Measurements from ENCODE around the gene TOGARAM2. TPM values are rescaled to one million over a fixed set of nuclear protein-coding genes. Genes with fewer than 3 reads are reported as not detected.
A peak's percentile ranks its signal among the peaks of the same experiment; 100 is the strongest.

Gene TOGARAM2
- total RNA-seq, 1 donor from 2014 or later = 0.35 TPM

GRCh38 chr2:29064746-29065067 is 83.6 kb downstream of the TOGARAM2 start:
- H3K27me3 Mint-ChIP-seq (ENCODE audit: low read depth) = no peaks in the 10 kb centered on the region
- no peak overlapping the region for H3K4me3 Mint-ChIP-seq
- H3K36me3 Mint-ChIP-seq (ENCODE audit: low read depth) = no peaks in the 10 kb centered on the region
- TF ChIP-seq CTCF (conservative IDR thresholded peaks at IDR 0.05) = no peak
- H3K9me3 Mint-ChIP-seq = no peaks in the 10 kb centered on the region
- peaks cover 35% of the 10 kb centered on the region for H3K4me1 Mint-ChIP-seq
- H3K27ac Mint-ChIP-seq (ENCODE audit: unreplicated experiment) = no peak overlapping the region
- no peak for DNase-seq (ENCODE audit: low read depth, low spot score)

GRCh38 chr2:29065068-29065811 is 84.1 kb downstream of the TOGARAM2 start:
- no peak for DNase-seq (ENCODE audit: low read depth, low spot score)
- peaks cover 30% of the 10 kb centered on the region for H3K4me1 Mint-ChIP-seq
- H3K27me3 Mint-ChIP-seq (ENCODE audit: low read depth) = no peaks in the 10 kb centered on the region
- H3K9me3 Mint-ChIP-seq = no peaks in the 10 kb centered on the region
- H3K36me3 Mint-ChIP-seq (ENCODE audit: low read depth) = no peaks in the 10 kb centered on the region
- no peak for TF ChIP-seq CTCF (conservative IDR thresholded peaks at IDR 0.05)
- no peak overlapping the region for H3K4me3 Mint-ChIP-seq
- peak overlapping the region; percentile 43 for H3K27ac Mint-ChIP-seq (ENCODE audit: unreplicated experiment)

GRCh38 chr2:29066271-29066860 is 85.3 kb downstream of the TOGARAM2 start:
- Mint-ChIP-seq H3K27me3 (ENCODE audit: low read depth) (no peaks in the 10 kb centered on the region), H3K36me3 (ENCODE audit: low read depth) (no peaks in the 10 kb centered on the region), H3K9me3 (no peaks in the 10 kb centered on the region), H3K27ac (ENCODE audit: unreplicated experiment) (no peak overlapping the region), H3K4me3 (no peak overlapping the region), H3K4me1 (peaks cover 24% of the 10 kb centered on the region)
- DNase-seq (ENCODE audit: low read depth, low spot score) = no peak
- no peak for TF ChIP-seq CTCF (conservative IDR thresholded peaks at IDR 0.05)

GRCh38 chr2:29066997-29067605 is 86.0 kb downstream of the TOGARAM2 start:
- TF ChIP-seq CTCF (conservative IDR thresholded peaks at IDR 0.05) = no peak
- Mint-ChIP-seq H3K9me3 (no peaks in the 10 kb centered on the region), H3K4me1 (peaks cover 21% of the 10 kb centered on the region), H3K27me3 (ENCODE audit: low read depth) (no peaks in the 10 kb centered on the region), H3K36me3 (ENCODE audit: low read depth) (no peaks in the 10 kb centered on the region), H3K27ac (ENCODE audit: unreplicated experiment) (no peak overlapping the region), H3K4me3 (no peak overlapping the region)
- no peak for DNase-seq (ENCODE audit: low read depth, low spot score)

GRCh38 chr2:29068513-29068912 is 87.4 kb downstream of the TOGARAM2 start:
- Mint-ChIP-seq H3K27ac (ENCODE audit: unreplicated experiment) (no peak overlapping the region), H3K4me1 (peaks cover 17% of the 10 kb centered on the region), H3K4me3 (no peak overlapping the region), H3K27me3 (ENCODE audit: low read depth) (no peaks in the 10 kb centered on the region), H3K9me3 (no peaks in the 10 kb centered on the region), H3K36me3 (ENCODE audit: low read depth) (no peaks in the 10 kb centered on the region)
- DNase-seq (ENCODE audit: low read depth, low spot score) = no peak
- no peak for TF ChIP-seq CTCF (conservative IDR thresholded peaks at IDR 0.05)

Data from neural crest cell (in vitro differentiated cells).